Liver (tissue), 9 donors: ENCODE data around the gene TNS1. TPM values are rescaled to one million over a fixed set of nuclear protein-coding genes. Genes with fewer than 3 reads are reported as not detected.

Experiments used
- DNase-seq: peaks from one replicate; pipeline ENCODE4 v3.0.0-alpha.2; 2017; ENCODE audit warnings: low spot score
- H3K27ac ChIP-seq, 2 donors: one replicate each; pipeline ENCODE4 v1.7.0; 2013; ENCODE audit warnings: inconsistent platforms in 2 of 2, low read length in 2 of 2, control low read depth in 1 of 2, low read depth in 1 of 2, mild to moderate bottlenecking in 1 of 2
- H3K27me3 ChIP-seq, 4 donors: one replicate each; pipeline versions ENCODE4 v1.6.1 to v1.7.0; 2013; ENCODE audit warnings: low read length in 3 of 4, inconsistent platforms in 1 of 4, mild to moderate bottlenecking in 1 of 4, moderate library complexity in 1 of 4; ENCODE audit not compliant: control insufficient read depth in 4 of 4, insufficient read depth in 4 of 4
- H3K36me3 ChIP-seq, 4 donors: one replicate each; pipeline versions ENCODE4 v1.6.1 to v1.7.0; 2013; ENCODE audit warnings: low read length in 3 of 4, mild to moderate bottlenecking in 3 of 4, low read depth in 1 of 4, moderate library complexity in 1 of 4; ENCODE audit not compliant: control insufficient read depth in 4 of 4, insufficient read depth in 3 of 4
- H3K4me1 ChIP-seq, 4 donors: one replicate each; pipeline versions ENCODE4 v1.6.1 to v1.7.0; 2013; ENCODE audit warnings: low read length in 3 of 4, mild to moderate bottlenecking in 3 of 4, moderate library complexity in 1 of 4; ENCODE audit not compliant: control insufficient read depth in 4 of 4, insufficient read depth in 4 of 4
- H3K4me3 ChIP-seq, 3 donors: one replicate each; pipeline versions ENCODE4 v1.6.1 to v1.7.0; 2013; ENCODE audit warnings: low read length in 3 of 3, control low read depth in 1 of 3, low read depth in 1 of 3, mild to moderate bottlenecking in 1 of 3
- H3K9ac ChIP-seq, 2 donors: one replicate each; pipeline ENCODE4 v1.7.0; 2013; ENCODE audit warnings: low read length in 2 of 2, mild to moderate bottlenecking in 2 of 2, moderate library complexity in 2 of 2, control low read depth in 1 of 2, low read depth in 1 of 2
- H3K9me3 ChIP-seq, 4 donors: one replicate each; pipeline versions ENCODE4 v1.6.1 to v1.7.0; 2013; ENCODE audit warnings: low read length in 3 of 4; ENCODE audit not compliant: control insufficient read depth in 4 of 4
- CTCF ChIP-seq: fragments of 150-350 bp; IDR thresholded peaks from 2 replicates; pipeline ENCODE4 v1.5.1; 2017; ENCODE audit warnings: improper control_type of control experiment, low read depth, low read length; ENCODE audit not compliant: missing input control
- FOXA1 ChIP-seq: IDR thresholded peaks from 2 replicates; pipeline ENCODE4 v1.6.1; 2016; ENCODE audit warnings: antibody characterized with exemption
- FOXA2 ChIP-seq: IDR thresholded peaks from 2 replicates; pipeline ENCODE4 v1.6.1; 2016; ENCODE audit warnings: antibody characterized with exemption
- GABPA ChIP-seq, 2 donors: IDR thresholded peaks in 1 of 2; conservative IDR thresholded peaks in 1 of 2; 2 replicates each; pipeline ENCODE4 v1.6.1; 2016; ENCODE audit warnings: antibody characterized with exemption in 2 of 2, mild to moderate bottlenecking in 1 of 2, moderate library complexity in 1 of 2
- HNF4A ChIP-seq, 2 donors: conservative IDR thresholded peaks; 2 replicates each; pipeline ENCODE4 v1.6.1; 2016; ENCODE audit warnings: antibody characterized with exemption in 2 of 2, mild to moderate bottlenecking in 2 of 2
- HNF4G ChIP-seq: IDR thresholded peaks from 2 replicates; pipeline ENCODE4 v1.6.1; 2016; ENCODE audit warnings: antibody characterized with exemption
- MAX ChIP-seq: IDR thresholded peaks from 2 replicates; pipeline ENCODE4 v1.6.1; 2016; ENCODE audit warnings: antibody characterized with exemption
- NR2F2 ChIP-seq: IDR thresholded peaks from 2 replicates; pipeline ENCODE4 v1.6.1; 2016; ENCODE audit warnings: antibody characterized with exemption
- RAD21 ChIP-seq, 2 donors: IDR thresholded peaks; 2 replicates each; pipeline ENCODE4 v1.6.1; 2016; ENCODE audit warnings: antibody characterized with exemption in 2 of 2, mild to moderate bottlenecking in 2 of 2
- REST ChIP-seq: IDR thresholded peaks from 2 replicates; pipeline ENCODE4 v1.6.1; 2016; ENCODE audit warnings: antibody characterized with exemption, mild to moderate bottlenecking
- RXRA ChIP-seq, 2 donors: IDR thresholded peaks; 2 replicates each; pipeline ENCODE4 v1.6.1; 2017 to 2018; ENCODE audit warnings: antibody characterized with exemption in 2 of 2, mild to moderate bottlenecking in 1 of 2
- TAF1 ChIP-seq: conservative IDR thresholded peaks from 2 replicates; pipeline ENCODE4 v1.6.1; 2016; ENCODE audit warnings: antibody characterized with exemption, mild to moderate bottlenecking
- YY1 ChIP-seq: IDR thresholded peaks from 2 replicates; pipeline ENCODE4 v1.6.1; 2016; ENCODE audit warnings: antibody characterized with exemption, mild to moderate bottlenecking
- ZBTB33 ChIP-seq: IDR thresholded peaks from 2 replicates; pipeline ENCODE4 v1.6.1; 2016; ENCODE audit warnings: antibody characterized with exemption
- WGBS: extraction: QIAGEN DNeasy Blood & Tissue Kit; methylation state at CpG from one replicate; pipeline ENCODE4 v1.1.7; 2013; 5-methylcytosine and 5-hydroxymethylcytosine counted together
- polyA plus RNA-seq, 2 donors: library from polyadenylated mRNA; stranded (reverse) in 1 of 2; unstranded in 1 of 2; fragments of 200-250 nt in 1 of 2; fragments of >200 nt in 1 of 2; fragmentation: Nextera tagmentation in 1 of 2; extraction: Ambion mirVana in 1 of 2; gene quantifications; one replicate each; pipeline versions ENCODE4 v1.2.1 to v1.2.3, GENCODE V29; 2013 to 2015
- total RNA-seq, 2 donors: library from RNA; depleted of rRNA; stranded (reverse); fragments of >200 nt; gene quantifications; one replicate each; pipeline ENCODE4 v1.2.3, GENCODE V29; 2014
- donor health status: healthy.
- donor health status: healthy.
- donor health status: healthy.
- donor health status: healthy.
- donor health status: healthy.

The TNS1 gene
- total and polyA plus RNA-seq, 4 donors, result 16.3 to 128 (median 57.3) TPM

- Histone ChIP-seq H3K27me3 (no peaks in the 10 kb centered on the region), H3K4me3 (peak overlapping the region; percentile 56 to 85 (median 61)), H3K27ac (peak overlapping the region; percentile 93 to 99), H3K9ac (peak overlapping the region; percentile 45 to 67), H3K36me3 (no peaks in the 10 kb centered on the region), H3K4me1 (peaks cover 26 to 62% (median 59%) of the 10 kb centered on the region in 4 donors), H3K9me3 (no peaks in the 10 kb centered on the region)
- no peak for TF ChIP-seq YY1
- WGBS, result 32% methylated on average over 11 of the region's 11 CpGs
- DNase-seq, result no peak
Measured at GRCh38 chr2:217941339-217941738, 61.5 kb downstream of the TNS1 start.

DNA sequence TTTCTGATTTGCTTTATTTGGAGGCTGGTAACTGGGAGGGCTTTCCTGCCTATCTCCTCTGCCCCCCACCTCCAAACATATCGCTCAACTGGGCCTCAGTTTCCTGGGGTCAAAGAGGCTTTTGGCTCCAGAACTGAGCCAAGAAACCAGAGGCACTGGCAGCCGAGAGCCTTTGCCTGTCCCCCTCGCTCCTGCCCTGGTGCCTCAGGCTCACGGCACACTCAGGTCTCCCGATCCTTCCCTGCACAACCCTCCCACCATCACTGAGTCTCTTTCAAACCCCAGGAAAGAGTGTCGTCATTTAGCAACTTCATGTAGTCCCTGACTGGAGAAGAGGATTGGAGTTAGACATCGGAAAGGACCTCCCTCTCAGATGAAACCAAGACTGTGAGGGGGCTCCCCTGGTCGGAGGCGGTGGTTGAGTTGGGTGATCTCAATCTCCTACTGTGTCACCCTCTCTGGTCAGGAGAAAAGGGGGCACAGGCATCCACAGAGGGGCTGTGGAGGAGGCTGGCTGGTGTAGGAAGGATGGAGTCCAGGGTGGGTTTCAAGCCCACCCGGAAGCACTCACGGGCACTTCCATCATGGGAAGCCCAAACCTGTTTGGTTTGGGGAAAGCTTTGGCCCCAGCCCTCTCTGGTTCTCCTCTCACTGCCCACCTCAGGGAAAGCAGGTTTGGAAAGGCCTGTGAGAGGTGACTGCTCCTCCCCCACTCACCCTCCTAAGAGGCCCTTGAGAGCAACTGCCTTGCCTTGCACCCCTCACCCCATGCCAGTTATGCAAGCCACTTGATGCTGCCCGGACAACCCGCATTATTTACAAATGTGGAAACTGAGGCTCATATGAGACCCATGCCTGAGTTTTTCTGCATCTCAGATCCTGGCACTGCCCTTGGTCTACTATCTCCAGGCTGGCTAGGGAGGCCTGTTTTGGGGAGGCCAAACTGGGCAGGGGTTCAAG lies 62.3 kb downstream of the TNS1 start:
- Histone ChIP-seq H3K9me3 (no peaks in the 10 kb centered on the region), H3K27ac (peak overlapping the region; percentile 93 to 99), H3K9ac (peak overlapping the region; percentile 29 to 67), H3K36me3 (no peaks in the 10 kb centered on the region), H3K4me3 (peak overlapping the region in 2 of 3 donors; percentile 61 to 85), H3K27me3 (no peaks in the 10 kb centered on the region), H3K4me1 (peaks cover 26 to 70% (median 67%) of the 10 kb centered on the region in 4 donors)
- WGBS, result 63% methylated on average over 13 of the region's 13 CpGs
- no peak for DNase-seq
- TF ChIP-seq FOXA2, result no peak
- no peak for TF ChIP-seq GABPA (IDR thresholded peaks at IDR 0.05 in 1 of 2, conservative IDR thresholded peaks at IDR 0.05 in 1 of 2)
- TF ChIP-seq ZBTB33, result no peak
- no peak for TF ChIP-seq REST
- no peak for TF ChIP-seq FOXA1
- TF ChIP-seq YY1, result no peak
- no peak for TF ChIP-seq CTCF
- no peak for TF ChIP-seq HNF4A (conservative IDR thresholded peaks at IDR 0.05)
- no peak for TF ChIP-seq HNF4G
- TF ChIP-seq TAF1, result no peak
- no peak for TF ChIP-seq MAX
- no peak for TF ChIP-seq RAD21 (IDR thresholded peaks at IDR 0.05)
- TF ChIP-seq NR2F2, result no peak
- TF ChIP-seq RXRA (IDR thresholded peaks at IDR 0.05), result no peak
